NCI-H82 treated with DMSO at 0.1 percent for 48 hours (cell line): ENCODE measurements around the gene INPP5J.

Source experiments
- DNase-seq: peaks from one replicate; lab custom pipeline; 2025; ENCODE audit not compliant: unreplicated experiment; lab: John Stamatoyannopoulos, UW

The INPP5J gene

DNA sequence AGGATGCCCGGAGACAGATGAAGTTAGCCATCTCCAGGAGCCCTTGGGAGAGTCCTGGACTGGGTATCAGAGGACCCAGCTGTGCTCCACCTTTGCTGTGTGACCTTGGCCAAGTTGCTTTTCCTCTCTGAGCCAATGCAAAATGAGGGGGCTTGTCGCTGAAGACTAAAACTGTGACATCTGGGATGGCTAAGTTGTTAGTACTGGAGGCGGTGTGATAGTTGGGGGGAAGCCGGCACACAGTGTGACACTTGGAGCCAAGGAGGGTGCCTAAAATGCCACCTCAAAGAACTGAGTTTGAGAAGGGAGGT is 481 bp downstream of the INPP5J start:
- DNase-seq = no peak

DNA sequence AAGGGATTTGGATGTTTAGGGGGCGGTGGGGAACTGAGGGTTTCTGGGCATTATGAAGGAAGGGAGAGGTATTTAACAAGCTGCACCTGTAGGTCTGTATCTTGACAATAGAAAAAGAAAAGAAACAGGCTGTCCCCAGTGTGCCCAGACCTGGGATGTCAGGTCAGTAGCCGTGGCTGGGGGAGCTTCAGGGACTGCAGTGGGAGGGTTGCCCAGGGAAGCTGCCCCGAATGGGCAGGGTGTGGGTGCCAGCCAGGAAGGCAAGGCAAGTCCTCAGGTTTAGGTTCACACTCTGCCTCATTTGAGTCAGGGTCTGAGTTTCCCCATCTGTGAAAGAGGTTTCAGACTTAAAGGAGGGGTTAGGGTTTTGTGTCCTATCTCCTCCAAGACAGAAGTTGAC is 1.5 kb downstream of the INPP5J start:
- DNase-seq = no peak

DNA sequence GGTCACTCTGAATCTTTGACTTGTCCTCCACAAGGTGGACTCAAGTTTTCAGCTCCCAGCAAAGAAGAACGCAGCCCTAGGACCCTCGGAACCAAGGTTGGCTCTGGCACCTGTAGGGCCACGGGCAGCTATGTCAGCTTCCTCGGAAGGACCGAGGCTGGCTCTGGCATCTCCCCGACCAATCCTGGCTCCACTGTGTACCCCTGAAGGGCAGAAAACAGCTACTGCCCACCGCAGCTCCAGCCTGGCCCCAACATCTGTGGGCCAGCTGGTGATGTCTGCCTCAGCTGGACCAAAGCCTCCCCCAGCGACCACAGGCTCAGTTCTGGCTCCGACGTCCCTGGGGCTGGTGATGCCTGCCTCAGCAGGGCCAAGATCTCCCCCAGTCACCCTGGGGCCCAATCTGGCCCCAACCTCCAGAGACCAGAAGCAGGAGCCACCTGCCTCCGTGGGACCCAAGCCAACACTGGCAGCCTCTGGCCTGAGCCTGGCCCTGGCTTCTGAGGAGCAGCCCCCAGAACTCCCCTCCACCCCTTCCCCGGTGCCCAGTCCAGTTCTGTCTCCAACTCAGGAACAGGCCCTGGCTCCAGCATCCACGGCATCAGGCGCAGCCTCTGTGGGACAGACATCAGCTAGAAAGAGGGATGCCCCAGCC is 2.2 kb downstream of the INPP5J start:
- no peak for DNase-seq

DNA sequence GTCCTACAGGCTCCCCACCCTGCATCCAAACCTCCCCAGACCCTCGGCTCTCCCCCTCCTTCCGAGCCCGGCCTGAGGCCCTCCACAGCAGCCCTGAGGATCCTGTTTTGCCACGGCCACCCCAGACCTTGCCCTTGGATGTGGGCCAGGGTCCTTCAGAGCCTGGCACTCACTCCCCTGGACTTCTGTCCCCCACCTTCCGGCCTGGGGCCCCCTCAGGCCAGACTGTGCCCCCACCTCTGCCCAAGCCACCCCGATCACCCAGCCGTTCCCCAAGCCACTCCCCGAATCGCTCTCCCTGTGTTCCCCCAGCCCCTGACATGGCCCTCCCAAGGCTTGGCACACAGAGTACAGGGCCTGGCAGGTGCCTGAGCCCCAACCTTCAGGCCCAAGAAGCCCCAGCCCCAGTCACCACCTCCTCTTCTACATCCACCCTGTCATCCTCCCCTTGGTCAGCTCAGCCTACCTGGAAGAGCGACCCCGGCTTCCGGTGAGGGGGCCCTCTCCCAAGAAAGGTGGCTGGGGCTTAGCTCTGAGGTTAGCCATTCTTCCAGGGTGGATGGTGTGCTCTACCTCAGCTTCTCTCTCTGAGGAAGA is 2.9 kb downstream of the INPP5J start:
- no peak for DNase-seq

DNA sequence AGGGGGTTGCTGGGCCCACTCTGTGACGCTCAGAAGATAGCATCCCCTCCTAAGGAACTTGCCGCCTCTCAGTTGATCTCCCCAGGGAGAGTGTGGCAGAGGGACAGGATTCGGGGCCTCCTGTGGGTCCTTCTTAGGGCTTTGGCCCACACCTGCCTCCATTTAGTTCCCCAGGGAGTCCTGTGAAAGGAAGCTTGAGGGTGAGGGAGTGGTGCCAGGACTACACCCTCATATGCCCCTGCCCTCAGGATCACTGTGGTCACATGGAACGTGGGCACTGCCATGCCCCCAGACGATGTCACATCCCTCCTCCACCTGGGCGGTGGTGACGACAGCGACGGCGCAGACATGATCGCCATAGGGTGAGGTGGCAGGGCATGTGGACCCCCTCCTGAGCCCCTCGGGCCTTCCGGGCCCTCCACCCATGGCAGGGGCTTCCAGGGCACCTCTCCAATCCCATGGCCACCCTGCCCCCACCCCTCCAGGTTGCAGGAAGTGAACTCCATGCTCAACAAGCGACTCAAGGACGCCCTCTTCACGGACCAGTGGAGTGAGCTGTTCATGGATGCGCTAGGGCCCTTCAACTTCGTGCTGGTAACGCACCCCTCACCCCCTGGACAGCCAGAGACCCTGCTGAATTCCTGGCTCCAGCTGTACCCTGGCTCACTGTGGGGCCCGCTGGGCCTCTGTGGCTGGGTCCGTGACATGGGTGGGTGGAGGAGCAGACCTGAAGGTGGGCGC is 3.5 kb downstream of the INPP5J start:
- no peak for DNase-seq

DNA sequence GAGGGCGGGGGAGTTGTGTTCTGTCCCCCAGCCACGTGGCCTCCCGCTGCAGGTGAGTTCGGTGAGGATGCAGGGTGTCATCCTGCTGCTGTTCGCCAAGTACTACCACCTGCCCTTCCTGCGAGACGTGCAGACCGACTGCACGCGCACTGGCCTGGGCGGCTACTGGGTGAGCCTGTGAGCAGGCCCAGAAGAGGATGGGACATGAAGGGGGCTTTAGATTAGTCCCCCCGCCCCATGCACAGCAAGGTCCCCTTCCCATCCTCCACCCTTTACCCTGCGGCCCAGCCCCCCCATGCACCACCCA is 4.1 kb downstream of the INPP5J start:
- DNase-seq = no peak

DNA sequence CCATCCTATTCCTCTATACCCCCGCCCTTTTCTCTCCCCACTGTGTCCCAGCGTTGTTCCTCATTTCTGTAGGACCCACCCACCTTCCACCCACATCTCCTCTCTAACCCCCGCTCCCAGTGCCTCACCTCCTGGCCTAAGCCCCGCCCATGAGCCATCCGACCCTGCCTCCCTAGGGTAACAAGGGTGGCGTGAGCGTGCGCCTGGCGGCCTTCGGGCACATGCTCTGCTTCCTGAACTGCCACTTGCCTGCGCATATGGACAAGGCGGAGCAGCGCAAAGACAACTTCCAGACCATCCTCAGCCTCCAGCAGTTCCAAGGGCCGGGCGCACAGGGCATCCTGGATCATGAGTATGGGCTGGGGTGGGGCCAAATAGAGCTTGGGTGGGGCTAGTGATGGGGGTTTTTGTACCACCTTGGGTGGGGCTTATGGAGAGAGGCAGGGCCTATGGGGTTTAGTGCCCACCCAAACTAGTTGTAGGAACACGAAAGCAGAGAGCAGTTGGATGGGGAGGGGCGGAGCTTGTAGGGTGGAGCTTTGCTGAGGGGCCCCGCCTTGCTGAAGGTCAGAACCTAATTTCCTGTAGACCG is 4.5 kb downstream of the INPP5J start:
- DNase-seq = no peak

DNA sequence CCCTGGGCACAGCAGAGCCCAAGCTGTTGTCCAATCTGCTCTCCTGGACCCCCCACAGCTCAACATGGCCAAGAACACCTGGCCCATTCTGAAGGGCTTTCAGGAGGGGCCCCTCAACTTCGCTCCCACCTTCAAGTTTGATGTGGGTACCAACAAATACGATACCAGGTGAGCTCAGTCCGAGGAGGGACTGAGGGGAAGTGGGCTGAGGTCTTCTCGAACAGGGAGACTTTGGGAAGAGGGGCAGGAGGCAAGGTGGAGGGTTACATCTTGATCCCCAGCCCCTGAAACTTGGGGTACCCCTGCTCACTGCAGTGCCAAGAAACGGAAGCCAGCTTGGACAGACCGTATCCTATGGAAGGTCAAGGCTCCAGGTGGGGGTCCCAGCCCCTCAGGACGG is 5.4 kb downstream of the INPP5J start:
- no peak for DNase-seq

DNA sequence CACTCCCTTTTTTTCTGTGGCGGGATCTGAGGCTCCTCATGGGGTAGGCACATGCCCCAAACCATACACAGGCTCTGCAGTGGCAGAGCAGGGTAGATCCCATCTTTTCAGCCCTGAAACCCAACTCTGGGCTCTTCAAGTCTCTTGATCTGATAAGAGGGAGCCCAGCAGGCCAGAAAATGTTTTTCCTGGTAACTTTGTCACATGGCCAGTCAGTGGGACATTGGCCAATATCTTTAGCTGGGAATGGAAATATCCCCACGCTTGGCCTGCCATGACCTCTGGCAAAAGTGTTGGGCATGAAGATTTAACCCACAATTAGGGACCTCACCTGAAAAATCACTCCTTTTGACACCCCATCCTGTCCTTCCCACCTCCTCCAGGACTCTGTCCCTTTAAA is 8.1 kb downstream of the INPP5J start:
- no peak for DNase-seq

DNA sequence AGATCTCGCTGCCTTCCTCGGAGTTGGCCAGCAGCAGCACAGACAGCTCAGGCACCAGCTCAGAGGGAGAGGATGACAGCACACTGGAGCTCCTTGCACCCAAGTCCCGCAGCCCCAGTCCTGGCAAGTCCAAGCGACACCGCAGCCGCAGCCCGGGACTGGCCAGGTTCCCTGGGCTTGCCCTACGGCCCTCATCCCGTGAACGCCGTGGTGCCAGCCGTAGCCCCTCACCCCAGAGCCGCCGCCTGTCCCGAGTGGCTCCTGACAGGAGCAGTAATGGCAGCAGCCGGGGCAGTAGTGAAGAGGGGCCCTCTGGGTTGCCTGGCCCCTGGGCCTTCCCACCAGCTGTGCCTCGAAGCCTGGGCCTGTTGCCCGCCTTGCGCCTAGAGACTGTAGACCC is 11.1 kb downstream of the INPP5J start:
- DNase-seq = no peak

DNA sequence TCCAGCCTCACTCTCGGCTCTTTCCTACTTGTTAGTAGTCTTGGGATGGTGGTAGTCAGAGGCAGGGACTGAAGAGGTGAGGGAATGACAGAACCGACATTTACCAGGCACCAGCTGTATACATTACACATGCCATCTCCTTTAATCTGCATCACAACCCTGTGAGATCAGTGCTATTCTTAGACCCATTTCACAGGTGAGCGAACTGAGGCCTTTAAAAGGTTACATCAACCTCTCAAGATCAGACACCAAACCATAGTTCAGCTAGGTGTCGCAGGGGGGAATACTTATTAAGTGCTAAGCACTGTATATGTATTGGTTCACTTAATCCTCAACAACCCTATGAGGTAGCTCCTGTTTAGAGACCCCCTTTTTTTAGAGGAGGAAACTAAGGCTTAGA is 11.9 kb downstream of the INPP5J start:
- DNase-seq = no peak

DNA sequence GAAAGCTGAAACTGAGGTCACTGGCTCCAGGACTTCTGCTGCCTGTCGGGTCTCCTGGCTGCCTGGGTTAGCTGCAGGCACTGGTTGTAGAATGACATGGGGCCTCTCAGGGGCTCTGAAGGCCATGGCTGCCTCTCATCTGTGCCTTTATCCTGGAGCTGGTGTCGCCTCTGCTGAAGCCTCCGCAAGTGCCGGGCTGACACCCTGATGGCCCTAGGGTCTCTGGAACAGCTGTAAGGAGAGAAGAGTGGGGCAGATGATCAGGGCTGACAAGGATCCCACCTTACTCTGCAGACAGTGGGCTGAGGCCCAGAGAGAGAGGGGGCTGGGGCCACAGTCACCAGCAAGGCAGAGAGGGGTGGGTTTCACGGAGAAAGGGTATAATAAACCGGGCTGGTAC is 12.9 kb downstream of the INPP5J start:
- DNase-seq = no peak

DNA sequence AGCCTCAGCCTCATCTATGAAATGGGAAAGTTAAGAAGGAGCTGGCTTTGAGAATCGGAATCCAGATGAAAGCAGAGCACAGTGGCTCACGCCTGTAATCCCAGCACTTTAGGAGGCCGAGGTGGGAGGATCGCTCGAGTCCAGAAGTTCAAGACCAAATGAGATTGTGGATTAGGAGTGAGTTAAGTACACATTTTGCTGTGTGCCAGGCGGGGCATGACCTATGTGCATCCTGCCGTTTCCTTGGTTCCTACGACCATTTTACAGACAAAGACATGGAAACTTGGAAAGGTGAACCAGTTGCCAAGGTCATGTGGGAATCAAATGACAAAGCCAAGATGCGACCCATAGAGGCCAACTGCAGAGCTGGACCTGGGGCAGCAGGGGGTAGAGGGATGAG is 13.4 kb downstream of the INPP5J start:
- no peak for DNase-seq

DNA sequence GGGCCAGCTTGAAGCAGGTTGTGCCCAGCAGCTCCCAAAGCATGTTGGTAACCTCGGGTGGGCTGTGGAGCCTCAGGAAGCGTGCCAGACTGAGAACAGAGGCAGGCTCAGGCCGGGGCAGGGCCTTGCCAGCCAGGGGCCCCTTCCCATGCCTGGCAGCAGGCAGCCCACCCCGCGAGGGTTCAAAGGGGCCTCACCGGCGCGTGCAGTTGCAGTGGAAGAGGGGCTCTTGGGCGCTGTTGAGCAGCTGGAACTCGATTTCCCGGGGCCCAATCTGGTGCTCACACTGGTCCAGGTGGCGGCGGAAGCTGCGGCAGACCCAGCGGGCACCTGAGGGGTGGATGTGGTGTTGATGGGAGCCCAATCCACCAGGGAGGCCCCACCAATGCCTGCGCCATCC is 13.9 kb downstream of the INPP5J start:
- DNase-seq = no peak

DNA sequence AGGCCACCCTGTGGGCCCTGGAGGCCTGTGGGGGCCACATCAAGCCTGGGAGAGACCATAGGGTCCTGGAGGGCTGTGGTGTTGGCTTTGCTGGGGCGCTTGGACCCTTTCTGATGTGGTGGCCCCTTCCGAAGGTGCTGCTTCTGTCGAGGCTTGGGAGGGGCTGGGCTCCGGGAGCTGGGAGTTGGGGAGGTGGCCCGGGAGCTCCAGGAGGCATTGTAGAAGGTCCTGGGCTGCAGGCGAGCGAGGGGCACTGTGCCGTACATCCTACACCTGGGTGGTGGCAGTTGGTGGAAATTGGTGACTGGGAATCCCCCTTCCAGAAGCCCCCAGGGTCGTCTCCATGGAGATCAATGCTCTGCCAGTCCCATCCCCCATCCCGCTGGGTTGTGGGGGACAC is 15.0 kb downstream of the INPP5J start:
- DNase-seq = no peak

DNA sequence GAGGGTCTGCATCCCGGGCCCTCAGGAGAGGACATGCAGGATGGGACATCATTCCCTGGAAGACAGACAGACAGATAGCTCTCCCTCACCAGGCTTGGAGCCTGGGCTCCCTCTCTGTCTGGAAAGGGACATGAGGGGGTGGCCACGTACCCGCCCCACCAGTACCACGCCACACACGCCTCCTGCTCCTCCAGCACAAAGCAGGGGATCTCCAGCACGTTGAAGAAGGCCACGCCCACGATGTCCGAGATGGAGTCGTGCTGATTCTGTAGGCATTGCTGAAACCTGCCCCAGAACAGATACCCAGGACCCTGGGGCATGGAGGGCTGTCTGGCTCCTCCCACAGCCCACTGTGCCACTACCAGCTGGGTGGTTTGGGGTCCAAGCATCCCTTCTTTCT is 15.4 kb downstream of the INPP5J start:
- DNase-seq = no peak

DNA sequence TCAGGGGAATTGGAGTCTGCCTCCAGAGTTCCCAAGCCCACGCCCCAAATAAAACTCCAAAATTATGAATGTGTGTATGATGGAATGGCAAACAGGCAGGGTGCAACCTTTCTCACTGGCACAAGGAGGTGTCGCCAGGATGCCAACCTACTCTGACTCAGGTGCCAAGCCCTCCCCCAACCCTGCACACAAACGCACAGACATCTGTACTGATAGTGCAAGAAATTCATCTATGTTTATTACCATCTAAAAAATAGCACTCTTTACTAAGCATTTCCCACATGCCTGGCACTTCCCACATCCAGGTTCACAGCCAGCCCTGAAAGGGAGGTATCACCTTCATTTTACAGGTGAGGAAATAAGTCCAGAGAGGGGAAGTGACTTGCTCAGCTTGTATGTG is 16.3 kb downstream of the INPP5J start:
- DNase-seq = no peak

DNA sequence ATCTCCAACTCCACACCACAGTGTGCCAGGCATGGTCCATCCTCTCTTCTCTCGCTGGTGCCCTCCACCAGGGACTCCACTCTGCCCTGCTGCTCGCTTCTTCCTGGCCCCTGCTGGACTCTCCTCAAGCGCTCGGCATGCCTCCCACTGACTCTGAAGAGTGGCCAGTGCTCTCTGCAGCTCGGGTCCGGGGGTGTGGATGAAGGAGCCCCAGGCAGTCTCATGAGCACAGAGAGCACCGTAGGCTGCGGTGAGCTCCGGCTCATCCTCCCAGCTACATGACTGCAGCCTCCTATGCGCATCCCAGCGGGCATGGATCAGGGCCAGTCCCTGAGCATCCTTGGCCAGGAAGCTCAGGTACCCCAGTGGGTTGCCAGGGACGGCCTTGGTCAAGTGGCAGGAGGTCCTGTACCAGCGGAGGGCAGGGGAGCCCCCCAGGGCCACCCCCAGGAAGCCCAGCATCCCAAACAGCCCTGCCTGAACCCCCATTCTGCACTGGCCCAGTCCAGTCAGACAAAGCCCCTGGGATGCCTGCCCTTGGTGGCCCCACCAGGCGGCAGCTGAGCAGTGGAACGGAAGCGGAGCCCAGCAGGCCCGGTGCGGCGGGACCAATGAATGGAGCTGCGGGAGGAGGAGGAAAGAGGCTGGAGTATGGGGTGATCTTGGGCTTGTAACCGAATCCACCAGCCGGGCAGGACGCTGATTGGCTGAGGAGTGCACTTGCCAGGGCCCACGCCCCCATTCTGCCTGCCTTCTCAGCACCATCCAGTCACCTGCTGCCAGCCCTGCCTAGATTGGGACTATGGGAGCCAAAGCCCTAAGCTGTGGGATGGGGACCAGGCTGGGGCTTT is 17.3 kb downstream of the INPP5J start, which contains the start of gene PLA2G3:
TSS of gene PLA2G3 (minus strand) at position 643 of the 851 bp plus-strand sequence. CDS start at position 489, 154 bp downstream.
- DNase-seq = no peak

DNA sequence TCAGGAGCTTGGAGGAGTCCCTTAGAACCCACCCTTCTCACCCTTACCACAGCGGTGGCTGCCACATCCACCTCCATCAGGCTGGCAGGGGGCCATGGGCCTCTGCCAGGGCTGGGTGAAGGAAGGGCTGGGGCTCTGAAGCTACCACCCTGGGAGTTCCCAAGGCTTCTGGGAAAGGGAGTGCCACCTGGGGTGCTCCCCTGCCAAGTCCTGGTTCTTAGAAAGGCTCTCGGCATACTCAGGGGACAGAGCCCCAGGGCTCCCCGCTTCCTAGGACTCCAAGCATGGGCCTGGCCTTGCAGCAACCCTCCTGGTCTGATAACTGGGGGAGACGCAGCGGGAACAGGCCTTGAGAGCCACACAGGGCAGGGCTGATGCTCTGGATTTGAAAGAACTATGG is 18.0 kb downstream of the INPP5J start:
- no peak for DNase-seq

DNA sequence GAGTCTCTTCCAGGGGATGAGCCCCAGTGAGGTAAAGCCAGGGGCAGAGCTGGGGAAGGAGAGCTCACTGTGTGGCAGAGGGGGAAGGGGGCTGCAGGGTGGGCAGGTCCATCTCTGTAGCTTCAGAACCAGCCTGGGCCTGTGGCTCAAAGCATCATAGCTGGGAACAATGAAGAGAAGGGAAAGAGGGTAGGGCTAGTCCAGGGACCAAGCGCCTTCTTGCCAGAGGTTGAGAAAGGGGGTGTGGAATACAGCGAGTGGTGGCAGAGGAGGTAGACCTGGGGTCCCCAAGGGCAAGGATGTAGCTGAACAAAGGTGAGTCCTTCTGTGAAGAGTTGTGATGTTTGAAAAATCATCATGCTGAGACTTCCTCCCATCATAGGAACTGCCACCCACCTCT is 18.8 kb downstream of the INPP5J start:
- no peak for DNase-seq

DNA sequence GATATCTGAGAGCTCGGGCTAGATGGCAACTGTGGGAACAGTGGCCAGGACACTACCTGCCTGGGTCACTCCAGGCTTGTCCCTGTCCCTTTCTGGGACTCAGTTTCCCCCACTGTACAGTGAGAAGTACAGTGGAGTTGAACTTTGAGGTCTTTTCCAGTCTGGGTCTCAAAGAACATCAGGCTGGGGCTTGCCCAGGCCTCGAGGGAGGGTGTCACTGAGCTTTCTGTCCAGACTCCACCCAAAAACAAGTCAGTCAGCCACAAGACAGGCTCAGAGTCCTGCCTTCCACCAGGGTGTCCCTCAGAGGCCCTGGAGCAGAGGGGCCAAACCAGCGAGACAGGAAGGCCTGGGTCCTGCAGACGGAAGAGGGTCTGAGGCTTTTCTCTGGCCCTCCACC is 19.5 kb downstream of the INPP5J start:
- no peak for DNase-seq

DNA sequence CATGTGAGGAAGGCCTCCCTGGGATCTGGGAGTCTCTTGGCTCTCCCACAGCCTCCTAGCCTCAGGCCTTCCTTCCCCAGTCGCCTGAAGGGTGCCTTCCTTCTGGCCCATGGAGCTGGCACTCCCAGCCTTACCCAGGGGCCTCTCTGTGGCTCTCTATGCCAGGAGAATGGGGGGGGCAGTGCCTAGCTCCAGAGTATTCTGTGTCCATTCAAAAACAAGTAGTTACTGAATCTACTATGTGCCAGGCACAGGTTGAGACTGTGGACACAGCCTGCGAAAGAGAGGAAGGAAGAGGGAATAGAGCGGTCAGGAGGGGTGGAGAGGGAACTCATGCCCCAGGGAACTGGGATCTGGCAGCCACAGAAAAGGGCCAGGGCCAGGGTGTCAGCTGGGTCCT is 20.3 kb downstream of the INPP5J start:
- DNase-seq = no peak
